Measurements from ENCODE around the gene EGFLAM. TPM values are rescaled to one million over a fixed set of nuclear protein-coding genes. Genes with fewer than 3 reads are reported as not detected.

Gene EGFLAM
- total and polyA plus RNA-seq, 10 of the 15 experiments (the other 5 are each of a cell fraction or from before 2014, with no cell fraction given) = 0.37 TPM; not detected in 9

DNA sequence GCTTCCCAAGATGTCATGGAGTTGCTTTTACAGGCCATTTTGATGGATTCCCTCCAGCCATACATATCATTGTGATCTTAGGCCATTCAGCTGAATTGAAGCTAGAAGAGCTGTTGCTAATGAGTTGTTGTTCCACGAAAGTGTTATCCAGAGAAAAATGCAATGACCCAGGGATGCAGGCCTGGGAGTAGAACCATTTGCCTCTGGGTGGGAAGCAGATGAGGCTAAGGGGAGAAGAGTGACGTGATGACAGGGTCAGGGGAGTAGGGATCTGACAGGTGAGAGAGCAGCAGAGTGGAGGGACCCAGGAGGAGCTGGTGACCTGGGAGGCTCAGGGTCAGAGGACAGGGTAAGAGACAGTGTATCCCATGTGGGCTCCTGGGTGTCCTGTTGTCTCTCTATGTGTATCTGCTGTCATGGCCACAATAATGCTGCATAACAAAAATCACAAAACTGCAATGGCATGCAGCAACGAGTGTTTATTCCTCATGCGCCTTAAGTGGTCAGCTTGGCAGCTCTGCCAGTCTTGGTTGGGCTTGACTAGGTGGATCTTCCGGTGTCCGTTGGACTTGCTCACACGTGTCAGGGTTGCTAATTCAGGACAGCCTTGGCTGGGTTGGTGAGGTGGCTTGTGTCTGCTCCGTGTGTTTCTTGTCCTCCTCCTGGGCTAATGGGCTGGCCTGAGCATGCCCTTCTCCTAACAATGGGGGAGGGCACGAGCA is 207.5 kb downstream of the EGFLAM start (continued):
- TF ChIP-seq SMC3 (IDR thresholded peaks at IDR 0.05; ENCODE audit: borderline replicate concordance, low read length) = no peak
- TF ChIP-seq, protein P1, sequence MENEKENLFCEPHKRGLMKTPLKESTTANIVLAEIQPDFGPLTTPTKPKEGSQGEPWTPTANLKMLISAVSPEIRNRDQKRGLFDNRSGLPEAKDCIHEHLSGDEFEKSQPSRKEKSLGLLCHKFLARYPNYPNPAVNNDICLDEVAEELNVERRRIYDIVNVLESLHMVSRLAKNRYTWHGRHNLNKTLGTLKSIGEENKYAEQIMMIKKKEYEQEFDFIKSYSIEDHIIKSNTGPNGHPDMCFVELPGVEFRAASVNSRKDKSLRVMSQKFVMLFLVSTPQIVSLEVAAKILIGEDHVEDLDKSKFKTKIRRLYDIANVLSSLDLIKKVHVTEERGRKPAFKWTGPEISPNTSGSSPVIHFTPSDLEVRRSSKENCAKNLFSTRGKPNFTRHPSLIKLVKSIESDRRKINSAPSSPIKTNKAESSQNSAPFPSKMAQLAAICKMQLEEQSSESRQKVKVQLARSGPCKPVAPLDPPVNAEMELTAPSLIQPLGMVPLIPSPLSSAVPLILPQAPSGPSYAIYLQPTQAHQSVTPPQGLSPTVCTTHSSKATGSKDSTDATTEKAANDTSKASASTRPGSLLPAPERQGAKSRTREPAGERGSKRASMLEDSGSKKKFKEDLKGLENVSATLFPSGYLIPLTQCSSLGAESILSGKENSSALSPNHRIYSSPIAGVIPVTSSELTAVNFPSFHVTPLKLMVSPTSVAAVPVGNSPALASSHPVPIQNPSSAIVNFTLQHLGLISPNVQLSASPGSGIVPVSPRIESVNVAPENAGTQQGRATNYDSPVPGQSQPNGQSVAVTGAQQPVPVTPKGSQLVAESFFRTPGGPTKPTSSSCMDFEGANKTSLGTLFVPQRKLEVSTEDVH (IDR thresholded peaks at IDR 0.05; ENCODE audit: low read depth, partially characterized antibody) = no peak
- no peak for TF ChIP-seq SMAD5 (IDR thresholded peaks at IDR 0.05; ENCODE audit: low read depth)

DNA sequence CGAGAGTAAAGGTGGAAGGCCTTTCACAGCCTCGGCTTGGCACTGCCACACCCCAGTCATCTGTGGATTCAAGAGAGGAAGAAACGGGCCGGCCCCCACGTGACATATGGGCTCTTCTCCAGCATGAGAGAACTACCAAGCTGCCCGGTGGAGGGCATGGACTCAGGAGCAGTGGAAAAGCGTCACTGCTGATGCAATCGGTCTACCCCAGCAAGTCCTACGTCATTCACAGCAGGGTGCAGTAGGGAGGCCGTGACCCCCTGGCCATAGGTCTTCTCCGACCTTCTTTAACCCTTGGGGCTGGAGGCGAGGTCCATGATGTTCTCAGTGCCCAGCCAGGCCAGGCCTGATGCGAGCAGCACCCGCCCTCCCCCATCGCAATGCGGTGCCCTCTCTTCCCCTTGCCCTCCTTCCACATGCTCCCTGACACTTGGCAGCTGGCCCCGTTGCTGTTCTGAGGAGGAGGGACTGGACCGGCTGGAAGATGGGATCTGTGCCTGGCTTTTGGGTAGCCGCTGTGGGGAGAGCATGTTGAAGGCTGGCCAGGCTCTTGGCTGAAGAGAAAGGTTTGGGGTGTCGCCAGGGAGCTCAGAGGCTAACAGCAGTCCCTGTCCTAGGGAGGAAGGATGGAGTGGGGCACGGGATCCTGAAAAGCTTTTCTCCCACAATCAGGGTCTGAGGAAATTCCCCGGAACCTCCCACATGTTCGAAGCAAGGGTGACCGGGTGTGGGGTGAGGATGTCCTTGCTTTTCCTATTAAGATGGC is 208.2 kb downstream of the EGFLAM start:
- no peak overlapping the region for H3K4me3 ChIP-seq
- H3K27ac ChIP-seq (ENCODE audit: control insufficient read depth, insufficient read depth) = no peak overlapping the region
- no peaks in the 10 kb centered on the region for H3K9me3 ChIP-seq (replicated peaks; ENCODE audit: control insufficient read depth, insufficient read depth, low read length)
- DNase-seq (ENCODE audit: low read depth, low spot score) = no peak
- WGBS (ENCODE audit: insufficient coverage, insufficient replicate concordance, low lambda C conversion rate, missing lambda C conversion rate) = 42% methylated on average over 23 of the region's 24 CpGs
- intact Hi-C loops (cut with micrococcal nuclease; ENCODE audit: unreplicated experiment) (no loop called here), in situ Hi-C loops (cut with MboI) (no loop called here)
- H3K36me3 ChIP-seq (ENCODE audit: control insufficient read depth in 2 of 2, insufficient read depth in 2 of 2, low read length in 1 of 2) = no peaks in the 10 kb centered on the region
- POLR2A ChIA-PET = no interaction called here
- H3K4me1 ChIP-seq (ENCODE audit: control insufficient read depth, insufficient read depth, low read length) = no peaks in the 10 kb centered on the region
- ATAC-seq = no peak
- no peak overlapping the region for H3K9ac ChIP-seq (ENCODE audit: control insufficient read depth, insufficient read depth, low read length)
- H3K27me3 ChIP-seq (replicated peaks in 1 of 2; ENCODE audit: control insufficient read depth in 2 of 2, insufficient read depth in 2 of 2, low read length in 1 of 2) = peaks cover 0 to 6% of the 10 kb centered on the region in 2 experiments; a peak in 3 of 4 replicates
- no TSS peak for BruUV-seq (replicated peaks)
- no peak for FAIRE-seq
- no peak overlapping the region for H2AFZ ChIP-seq (ENCODE audit: control insufficient read depth, low read depth, low read length)
- no peaks in the 10 kb centered on the region for H3K79me2 ChIP-seq (ENCODE audit: control insufficient read depth, insufficient read depth, low read length)
- SMC1A ChIA-PET (ENCODE audit: uncharacterized antibody, unreplicated experiment) = interaction anchor here (2.7 kb wide), 1 partner anchor 25 kb away, joined by 10 read pairs; no protein-coding TSS in a partner anchor
- H3K4me2 ChIP-seq (ENCODE audit: control insufficient read depth, insufficient read depth) = no peak overlapping the region
- RAD21 ChIA-PET (ENCODE audit: unreplicated experiment) = no interaction called here
- no peaks in the 10 kb centered on the region; the same call in 1 of the 2 replicates for H4K20me1 ChIP-seq (ENCODE audit: control insufficient read depth, insufficient read depth)
- CTCF ChIA-PET = no interaction called here
- TF ChIP-seq SIX5 (IDR thresholded peaks at IDR 0.05; ENCODE audit: low read depth, low read length, severe bottlenecking) (no peak), TAF1 (IDR thresholded peaks at IDR 0.05; ENCODE audit: borderline replicate concordance, low read depth, low read length) (no peak), SUZ12 (IDR thresholded peaks at IDR 0.05; ENCODE audit: unreplicated experiment) (no peak), TARDBP (IDR thresholded peaks at IDR 0.05; ENCODE audit: borderline replicate concordance) (no peak), YY1 (IDR thresholded peaks at IDR 0.05; ENCODE audit: low read depth, low read length) (no peak), SREBF1 (IDR thresholded peaks at IDR 0.05; ENCODE audit: low read length) (no peak), CBFB (IDR thresholded peaks at IDR 0.05; ENCODE audit: low read depth) (no peak)
- TF ChIP-seq, protein P2, sequence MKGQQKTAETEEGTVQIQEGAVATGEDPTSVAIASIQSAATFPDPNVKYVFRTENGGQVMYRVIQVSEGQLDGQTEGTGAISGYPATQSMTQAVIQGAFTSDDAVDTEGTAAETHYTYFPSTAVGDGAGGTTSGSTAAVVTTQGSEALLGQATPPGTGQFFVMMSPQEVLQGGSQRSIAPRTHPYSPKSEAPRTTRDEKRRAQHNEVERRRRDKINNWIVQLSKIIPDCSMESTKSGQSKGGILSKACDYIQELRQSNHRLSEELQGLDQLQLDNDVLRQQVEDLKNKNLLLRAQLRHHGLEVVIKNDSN (IDR thresholded peaks at IDR 0.05; ENCODE audit: borderline replicate concordance, extremely low read length, insufficient read depth, low read depth, low read length) = no peak
- TF ChIP-seq, protein P3, sequence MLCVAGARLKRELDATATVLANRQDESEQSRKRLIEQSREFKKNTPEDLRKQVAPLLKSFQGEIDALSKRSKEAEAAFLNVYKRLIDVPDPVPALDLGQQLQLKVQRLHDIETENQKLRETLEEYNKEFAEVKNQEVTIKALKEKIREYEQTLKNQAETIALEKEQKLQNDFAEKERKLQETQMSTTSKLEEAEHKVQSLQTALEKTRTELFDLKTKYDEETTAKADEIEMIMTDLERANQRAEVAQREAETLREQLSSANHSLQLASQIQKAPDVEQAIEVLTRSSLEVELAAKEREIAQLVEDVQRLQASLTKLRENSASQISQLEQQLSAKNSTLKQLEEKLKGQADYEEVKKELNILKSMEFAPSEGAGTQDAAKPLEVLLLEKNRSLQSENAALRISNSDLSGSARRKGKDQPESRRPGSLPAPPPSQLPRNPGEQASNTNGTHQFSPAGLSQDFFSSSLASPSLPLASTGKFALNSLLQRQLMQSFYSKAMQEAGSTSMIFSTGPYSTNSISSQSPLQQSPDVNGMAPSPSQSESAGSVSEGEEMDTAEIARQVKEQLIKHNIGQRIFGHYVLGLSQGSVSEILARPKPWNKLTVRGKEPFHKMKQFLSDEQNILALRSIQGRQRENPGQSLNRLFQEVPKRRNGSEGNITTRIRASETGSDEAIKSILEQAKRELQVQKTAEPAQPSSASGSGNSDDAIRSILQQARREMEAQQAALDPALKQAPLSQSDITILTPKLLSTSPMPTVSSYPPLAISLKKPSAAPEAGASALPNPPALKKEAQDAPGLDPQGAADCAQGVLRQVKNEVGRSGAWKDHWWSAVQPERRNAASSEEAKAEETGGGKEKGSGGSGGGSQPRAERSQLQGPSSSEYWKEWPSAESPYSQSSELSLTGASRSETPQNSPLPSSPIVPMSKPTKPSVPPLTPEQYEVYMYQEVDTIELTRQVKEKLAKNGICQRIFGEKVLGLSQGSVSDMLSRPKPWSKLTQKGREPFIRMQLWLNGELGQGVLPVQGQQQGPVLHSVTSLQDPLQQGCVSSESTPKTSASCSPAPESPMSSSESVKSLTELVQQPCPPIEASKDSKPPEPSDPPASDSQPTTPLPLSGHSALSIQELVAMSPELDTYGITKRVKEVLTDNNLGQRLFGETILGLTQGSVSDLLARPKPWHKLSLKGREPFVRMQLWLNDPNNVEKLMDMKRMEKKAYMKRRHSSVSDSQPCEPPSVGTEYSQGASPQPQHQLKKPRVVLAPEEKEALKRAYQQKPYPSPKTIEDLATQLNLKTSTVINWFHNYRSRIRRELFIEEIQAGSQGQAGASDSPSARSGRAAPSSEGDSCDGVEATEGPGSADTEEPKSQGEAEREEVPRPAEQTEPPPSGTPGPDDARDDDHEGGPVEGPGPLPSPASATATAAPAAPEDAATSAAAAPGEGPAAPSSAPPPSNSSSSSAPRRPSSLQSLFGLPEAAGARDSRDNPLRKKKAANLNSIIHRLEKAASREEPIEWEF (IDR thresholded peaks at IDR 0.05; ENCODE audit: insufficient replicate concordance, low read depth, low read length) = no peak

All from GM12878 (cell line).